MCF 10A (cell line): ENCODE data around the gene TTC4. TPM values are rescaled to one million over a fixed set of nuclear protein-coding genes. Genes with fewer than 3 reads are reported as not detected.
A peak's percentile ranks its signal among the peaks of the same experiment; 100 is the strongest.

ENCODE experiments used
- BruUV-seq: library from RNA; stranded (reverse); fragments of 400-500 nt; replicated peaks from 2 replicates; lab custom pipeline; 2021; lab: Mats Ljungman, UMichigan
- CTCF ChIA-PET: fragments of 300-600 bp; sonication (Branson Sonifier 250); formaldehyde crosslinking; extraction: SDS; loops from one replicate; lab custom pipeline; 2021; ENCODE audit warnings: antibody characterized with exemption, inconsistent platforms; lab: Yijun Ruan, JAX
- POLR2A ChIA-PET: fragments of 300-600, 350-650 bp; sonication (Branson Sonifier 250); formaldehyde crosslinking; extraction: SDS; loops from one replicate; lab custom pipeline; 2020; ENCODE audit warnings: antibody characterized with exemption, inconsistent platforms; lab: Yijun Ruan, JAX
- DNase-seq: peaks from one replicate; pipeline ENCODE4 v3.0.0-alpha.2; 2018; ENCODE audit not compliant: unreplicated experiment
- H3K27ac Mint-ChIP-seq: one replicate; pipeline ENCODE4 v1.8.0; 2022; ENCODE audit warnings: mild to moderate bottlenecking, low read depth, mixed read lengths; ENCODE audit not compliant: unreplicated experiment
- H3K27me3 Mint-ChIP-seq: one replicate; pipeline ENCODE4 v1.8.0; 2022; ENCODE audit warnings: mixed read lengths; ENCODE audit not compliant: insufficient read depth, unreplicated experiment
- H3K36me3 Mint-ChIP-seq: one replicate; pipeline ENCODE4 v1.8.0; 2022; ENCODE audit warnings: mild to moderate bottlenecking, moderate library complexity, mixed read lengths; ENCODE audit not compliant: insufficient read depth, unreplicated experiment
- H3K4me1 Mint-ChIP-seq: one replicate; pipeline ENCODE4 v1.8.0; 2022; ENCODE audit warnings: mixed read lengths; ENCODE audit not compliant: insufficient read depth, unreplicated experiment
- H3K4me3 Mint-ChIP-seq: one replicate; pipeline ENCODE4 v1.8.0; 2022; ENCODE audit warnings: mild to moderate bottlenecking, moderate library complexity, mixed read lengths; ENCODE audit not compliant: unreplicated experiment
- H3K9me3 Mint-ChIP-seq: one replicate; pipeline ENCODE4 v1.8.0; 2022; ENCODE audit warnings: mixed read lengths; ENCODE audit not compliant: unreplicated experiment
- intact Hi-C: fragments of 100-400 bp; cut with micrococcal nuclease; formaldehyde crosslinking; loops from 2 replicates; pipeline ENCODE4 v1.14.1; 2022
- total RNA-seq: library from RNA; stranded (reverse); gene quantifications from 2 replicates; pipeline ENCODE4 v1.2.3, GENCODE V29; 2022
- TF ChIP-seq, protein P1 (sequence below): fragments of 200-600 bp; IDR thresholded peaks from one replicate; pipeline ENCODE4 v1.8.0; 2022; ENCODE audit warnings: antibody characterized with exemption, mild to moderate bottlenecking; ENCODE audit not compliant: unreplicated experiment

The TTC4 gene
- total RNA-seq, 1 experiment from 2014 or later = 25.0 TPM

GRCh38 chr1:54668567-54668966, 47.1 kb upstream of the TTC4 start:
- CTCF ChIA-PET = interaction anchor here (0.6 kb wide), 1 partner anchor 957 kb away, joined by 3 read pairs; no protein-coding TSS in a partner anchor
- Mint-ChIP-seq H3K9me3 (no peaks in the 10 kb centered on the region), H3K27me3 (no peaks in the 10 kb centered on the region), H3K4me3 (no peak overlapping the region), H3K27ac (no peak overlapping the region), H3K4me1 (peaks cover 8% of the 10 kb centered on the region), H3K36me3 (no peaks in the 10 kb centered on the region)
- DNase-seq = no peak
- intact Hi-C loops = no loop called here
- TF ChIP-seq, protein P1, sequence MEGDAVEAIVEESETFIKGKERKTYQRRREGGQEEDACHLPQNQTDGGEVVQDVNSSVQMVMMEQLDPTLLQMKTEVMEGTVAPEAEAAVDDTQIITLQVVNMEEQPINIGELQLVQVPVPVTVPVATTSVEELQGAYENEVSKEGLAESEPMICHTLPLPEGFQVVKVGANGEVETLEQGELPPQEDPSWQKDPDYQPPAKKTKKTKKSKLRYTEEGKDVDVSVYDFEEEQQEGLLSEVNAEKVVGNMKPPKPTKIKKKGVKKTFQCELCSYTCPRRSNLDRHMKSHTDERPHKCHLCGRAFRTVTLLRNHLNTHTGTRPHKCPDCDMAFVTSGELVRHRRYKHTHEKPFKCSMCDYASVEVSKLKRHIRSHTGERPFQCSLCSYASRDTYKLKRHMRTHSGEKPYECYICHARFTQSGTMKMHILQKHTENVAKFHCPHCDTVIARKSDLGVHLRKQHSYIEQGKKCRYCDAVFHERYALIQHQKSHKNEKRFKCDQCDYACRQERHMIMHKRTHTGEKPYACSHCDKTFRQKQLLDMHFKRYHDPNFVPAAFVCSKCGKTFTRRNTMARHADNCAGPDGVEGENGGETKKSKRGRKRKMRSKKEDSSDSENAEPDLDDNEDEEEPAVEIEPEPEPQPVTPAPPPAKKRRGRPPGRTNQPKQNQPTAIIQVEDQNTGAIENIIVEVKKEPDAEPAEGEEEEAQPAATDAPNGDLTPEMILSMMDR = no peak
- BruUV-seq = no TSS peak
- POLR2A ChIA-PET = no interaction called here

GRCh38 chr1:54671985-54672608, 43.6 kb upstream of the TTC4 start:
- Mint-ChIP-seq H3K4me3 (no peak overlapping the region), H3K27ac (no peak overlapping the region), H3K36me3 (no peaks in the 10 kb centered on the region), H3K4me1 (peaks cover 8% of the 10 kb centered on the region), H3K9me3 (no peaks in the 10 kb centered on the region), H3K27me3 (peaks cover under 1% of the 10 kb centered on the region)
- TF ChIP-seq, protein P1 = peak; percentile 92
- ChIA-PET POLR2A (interaction anchor here (0.6 kb wide), 1 partner anchor 18 kb away, joined by 3 read pairs; no protein-coding TSS in a partner anchor), CTCF (interaction anchor here (0.6 to 2.0 kb wide), 15 partner anchors 9 to 197 kb away, joined by 3 to 8 read pairs (median 4); partner anchors contain the start of gene TTC22)
- no TSS peak for BruUV-seq
- intact Hi-C loops = loop anchor here (1.0 kb wide), 2 partner anchors 138 to 350 kb away; no protein-coding TSS in a partner anchor
- DNase-seq = peak; percentile 66

DNA sequence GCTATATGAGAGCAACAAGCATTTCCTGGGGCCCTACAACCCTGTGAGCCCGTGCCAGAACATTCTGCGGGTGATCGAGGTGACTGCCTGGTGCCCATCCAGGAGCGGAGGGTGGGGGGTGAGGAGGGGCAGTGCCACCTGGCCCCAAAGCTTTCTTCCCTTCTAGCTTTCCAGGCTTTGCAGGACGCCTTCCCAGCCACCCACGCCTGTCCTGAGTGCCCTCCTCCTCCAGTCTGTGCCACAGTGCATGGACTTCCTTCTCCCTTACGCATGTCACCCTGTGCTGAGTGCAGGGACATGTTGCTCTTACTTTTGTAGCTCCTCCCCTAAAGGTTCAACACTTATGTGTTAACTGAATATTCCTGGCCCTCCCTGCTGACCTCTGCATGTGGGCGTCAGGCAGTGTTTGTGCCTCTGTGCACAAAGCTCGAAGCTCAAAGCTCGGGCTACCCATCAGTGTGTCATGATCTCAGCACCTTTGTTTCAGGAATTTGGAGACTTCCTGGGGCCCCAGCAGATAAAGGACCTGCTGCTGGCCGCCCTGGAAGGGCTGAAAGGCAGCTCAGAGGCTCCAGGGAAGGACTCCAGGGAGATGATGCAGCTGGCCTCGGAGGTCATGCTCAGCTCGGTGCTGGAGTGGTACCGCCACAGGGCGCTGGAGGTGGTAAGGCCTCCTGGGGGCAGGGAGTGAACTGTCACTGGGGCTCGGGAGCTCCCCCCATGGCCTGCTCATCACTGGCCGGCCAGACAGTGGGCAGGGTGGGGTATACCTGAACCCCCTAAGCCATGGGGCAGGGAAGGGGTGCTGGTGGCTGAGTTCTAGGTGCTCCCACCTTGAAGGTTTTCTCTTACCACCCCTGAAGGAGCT, 36.7 kb upstream of the TTC4 start:
- H3K36me3 Mint-ChIP-seq = no peaks in the 10 kb centered on the region
- H3K27ac Mint-ChIP-seq = no peak overlapping the region
- H3K9me3 Mint-ChIP-seq = no peaks in the 10 kb centered on the region
- intact Hi-C loops = no loop called here
- peaks cover 32% of the 10 kb centered on the region for H3K27me3 Mint-ChIP-seq
- BruUV-seq = no TSS peak
- ChIA-PET POLR2A (no interaction called here), CTCF (interaction anchor here (0.6 kb wide), 2 partner anchors 12 to 36 kb away, joined by 3 to 5 read pairs; no protein-coding TSS in a partner anchor)
- H3K4me3 Mint-ChIP-seq = no peak overlapping the region
- TF ChIP-seq, protein P1 = no peak
- no peaks in the 10 kb centered on the region for H3K4me1 Mint-ChIP-seq
- no peak for DNase-seq

- Mint-ChIP-seq H3K9me3 (no peaks in the 10 kb centered on the region), H3K4me3 (no peak overlapping the region), H3K36me3 (no peaks in the 10 kb centered on the region), H3K27me3 (peaks cover 32% of the 10 kb centered on the region), H3K4me1 (no peaks in the 10 kb centered on the region), H3K27ac (no peak overlapping the region)
- TF ChIP-seq, protein P1 = no peak
- CTCF ChIA-PET = interaction anchor here (0.6 kb wide), 1 partner anchor 36 kb away, joined by 3 read pairs; no protein-coding TSS in a partner anchor
- no TSS peak for BruUV-seq
- POLR2A ChIA-PET = no interaction called here
- no peak for DNase-seq
- intact Hi-C loops = no loop called here
Measured at GRCh38 chr1:54679706-54680105, 36.0 kb upstream of the TTC4 start.
